Measurements from ENCODE around the gene THEMIS.

Gene THEMIS

DNA sequence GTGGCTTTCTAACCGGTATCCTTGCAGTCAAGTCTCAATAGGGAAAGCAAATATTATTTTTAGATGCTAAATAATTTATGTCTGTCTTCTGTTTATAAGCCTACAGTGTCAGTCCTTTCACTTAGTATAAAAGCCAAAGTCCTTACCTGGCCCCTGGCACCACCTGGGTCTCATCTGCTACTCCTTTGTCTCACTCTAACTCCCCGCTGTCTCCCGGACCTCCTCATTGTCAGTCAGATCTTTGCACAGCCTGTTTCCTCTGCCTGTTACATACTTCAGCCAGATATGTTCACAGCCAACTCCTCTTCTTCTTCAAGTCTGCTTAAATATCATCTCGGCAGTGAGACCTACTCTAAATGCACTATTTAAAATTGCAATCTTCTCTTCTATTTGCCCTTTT, 84.2 kb downstream of the THEMIS start:
- no peaks in the 10 kb centered on the region for H3K79me2 ChIP-seq (ENCODE audit: low read length)
- no peak overlapping the region for H3K4me2 ChIP-seq (ENCODE audit: low read length)
- no peaks in the 10 kb centered on the region for H3K27me3 ChIP-seq (ENCODE audit: low read depth, low read length)
- H3K4me3 ChIP-seq (ENCODE audit: low read length): no peak overlapping the region
- no peaks in the 10 kb centered on the region for H4K20me1 ChIP-seq (ENCODE audit: insufficient read depth, low read length)
- no peak overlapping the region for H3K9ac ChIP-seq (ENCODE audit: low read length)
- H3K27ac ChIP-seq (ENCODE audit: low read length): no peak overlapping the region
- no peaks in the 10 kb centered on the region for H3K9me3 ChIP-seq (ENCODE audit: insufficient read depth, low read length)
- H3K36me3 ChIP-seq (replicated peaks; ENCODE audit: low read depth, low read length): no peaks in the 10 kb centered on the region
- no peak overlapping the region for H2AFZ ChIP-seq (ENCODE audit: low read depth, low read length)
- no peak for TF ChIP-seq EZH2phosphoT487 (IDR thresholded peaks at IDR 0.05; ENCODE audit: low read depth)
- H3K4me1 ChIP-seq (ENCODE audit: low read length): no peaks in the 10 kb centered on the region

DNA sequence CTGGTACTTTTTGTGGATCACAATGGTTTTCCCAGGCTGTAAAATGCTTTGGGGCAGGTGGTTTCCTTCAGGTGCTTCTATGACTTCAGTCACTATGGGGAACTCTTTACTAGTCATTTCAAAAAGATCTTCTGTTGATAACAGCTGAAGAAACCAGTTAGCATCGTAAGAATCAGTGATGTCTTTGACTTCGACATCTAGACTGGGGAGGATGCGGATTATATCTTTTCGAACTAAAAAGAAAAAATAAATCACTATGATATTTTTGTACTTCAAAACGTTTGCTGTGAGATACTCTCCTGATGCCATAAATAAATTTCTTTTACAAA, 87.2 kb downstream of the THEMIS start:
- no peaks in the 10 kb centered on the region for H3K36me3 ChIP-seq (replicated peaks; ENCODE audit: low read depth, low read length)
- no peak overlapping the region for H3K9ac ChIP-seq (ENCODE audit: low read length)
- H3K4me2 ChIP-seq (ENCODE audit: low read length): no peak overlapping the region
- H4K20me1 ChIP-seq (ENCODE audit: insufficient read depth, low read length): no peaks in the 10 kb centered on the region
- no peak overlapping the region for H2AFZ ChIP-seq (ENCODE audit: low read depth, low read length)
- no peaks in the 10 kb centered on the region for H3K27me3 ChIP-seq (ENCODE audit: low read depth, low read length)
- no peak for TF ChIP-seq EZH2phosphoT487 (IDR thresholded peaks at IDR 0.05; ENCODE audit: low read depth)
- TF ChIP-seq, protein P1, sequence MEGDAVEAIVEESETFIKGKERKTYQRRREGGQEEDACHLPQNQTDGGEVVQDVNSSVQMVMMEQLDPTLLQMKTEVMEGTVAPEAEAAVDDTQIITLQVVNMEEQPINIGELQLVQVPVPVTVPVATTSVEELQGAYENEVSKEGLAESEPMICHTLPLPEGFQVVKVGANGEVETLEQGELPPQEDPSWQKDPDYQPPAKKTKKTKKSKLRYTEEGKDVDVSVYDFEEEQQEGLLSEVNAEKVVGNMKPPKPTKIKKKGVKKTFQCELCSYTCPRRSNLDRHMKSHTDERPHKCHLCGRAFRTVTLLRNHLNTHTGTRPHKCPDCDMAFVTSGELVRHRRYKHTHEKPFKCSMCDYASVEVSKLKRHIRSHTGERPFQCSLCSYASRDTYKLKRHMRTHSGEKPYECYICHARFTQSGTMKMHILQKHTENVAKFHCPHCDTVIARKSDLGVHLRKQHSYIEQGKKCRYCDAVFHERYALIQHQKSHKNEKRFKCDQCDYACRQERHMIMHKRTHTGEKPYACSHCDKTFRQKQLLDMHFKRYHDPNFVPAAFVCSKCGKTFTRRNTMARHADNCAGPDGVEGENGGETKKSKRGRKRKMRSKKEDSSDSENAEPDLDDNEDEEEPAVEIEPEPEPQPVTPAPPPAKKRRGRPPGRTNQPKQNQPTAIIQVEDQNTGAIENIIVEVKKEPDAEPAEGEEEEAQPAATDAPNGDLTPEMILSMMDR (IDR thresholded peaks at IDR 0.05; ENCODE audit: low read depth, low read length): no peak
- H3K27ac ChIP-seq (ENCODE audit: low read length): no peak overlapping the region
- H3K79me2 ChIP-seq (ENCODE audit: low read length): no peaks in the 10 kb centered on the region
- H3K4me3 ChIP-seq (ENCODE audit: low read length): no peak overlapping the region
- no peaks in the 10 kb centered on the region for H3K4me1 ChIP-seq (ENCODE audit: low read length)
- no peaks in the 10 kb centered on the region for H3K9me3 ChIP-seq (ENCODE audit: insufficient read depth, low read length)

DNA sequence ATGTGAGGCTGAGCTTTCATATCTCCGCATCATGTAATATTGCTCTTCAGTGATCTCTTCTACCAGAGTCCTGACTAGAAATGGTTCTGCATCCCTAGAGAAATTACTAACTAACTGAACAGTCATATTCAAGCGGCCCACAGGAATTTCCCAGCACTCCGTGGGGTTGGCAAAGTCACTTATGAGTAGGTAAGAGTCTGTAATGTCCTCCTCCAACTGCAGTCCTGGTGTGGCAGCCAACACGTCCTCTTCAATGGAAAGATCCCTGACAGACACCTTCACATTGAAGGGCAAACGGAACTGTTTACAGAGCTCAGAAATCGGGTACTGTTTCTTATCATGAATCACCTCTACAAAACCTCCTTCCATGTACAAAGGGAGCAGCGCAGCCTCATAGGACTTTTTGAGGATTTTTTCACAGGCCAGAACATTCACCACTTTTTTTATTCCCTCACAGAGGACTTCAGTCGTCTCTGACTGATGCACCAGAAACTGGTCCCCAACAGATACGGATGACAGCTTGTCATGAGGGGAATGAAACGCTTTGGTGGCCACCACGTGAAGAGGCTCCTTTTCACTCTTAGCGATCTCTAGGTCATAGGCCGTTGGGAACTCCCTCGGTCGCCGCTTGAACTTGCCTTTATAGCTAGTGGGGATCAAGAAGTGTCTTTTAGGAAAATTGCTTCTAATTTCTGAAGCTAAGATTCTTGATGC, 87.7 kb downstream of the THEMIS start:
- Histone ChIP-seq H3K9me3 (ENCODE audit: insufficient read depth, low read length) (no peaks in the 10 kb centered on the region), H3K36me3 (replicated peaks; ENCODE audit: low read depth, low read length) (no peaks in the 10 kb centered on the region), H3K79me2 (ENCODE audit: low read length) (no peaks in the 10 kb centered on the region), H3K4me3 (ENCODE audit: low read length) (no peak overlapping the region), H2AFZ (ENCODE audit: low read depth, low read length) (no peak overlapping the region), H3K4me2 (ENCODE audit: low read length) (no peak overlapping the region), H3K27me3 (ENCODE audit: low read depth, low read length) (no peaks in the 10 kb centered on the region), H3K4me1 (ENCODE audit: low read length) (no peaks in the 10 kb centered on the region), H3K9ac (ENCODE audit: low read length) (no peak overlapping the region), H4K20me1 (ENCODE audit: insufficient read depth, low read length) (no peaks in the 10 kb centered on the region), H3K27ac (ENCODE audit: low read length) (no peak overlapping the region)
- TF ChIP-seq, protein P1 (IDR thresholded peaks at IDR 0.05; ENCODE audit: low read depth, low read length): no peak
- no peak for TF ChIP-seq EZH2phosphoT487 (IDR thresholded peaks at IDR 0.05; ENCODE audit: low read depth)

DNA sequence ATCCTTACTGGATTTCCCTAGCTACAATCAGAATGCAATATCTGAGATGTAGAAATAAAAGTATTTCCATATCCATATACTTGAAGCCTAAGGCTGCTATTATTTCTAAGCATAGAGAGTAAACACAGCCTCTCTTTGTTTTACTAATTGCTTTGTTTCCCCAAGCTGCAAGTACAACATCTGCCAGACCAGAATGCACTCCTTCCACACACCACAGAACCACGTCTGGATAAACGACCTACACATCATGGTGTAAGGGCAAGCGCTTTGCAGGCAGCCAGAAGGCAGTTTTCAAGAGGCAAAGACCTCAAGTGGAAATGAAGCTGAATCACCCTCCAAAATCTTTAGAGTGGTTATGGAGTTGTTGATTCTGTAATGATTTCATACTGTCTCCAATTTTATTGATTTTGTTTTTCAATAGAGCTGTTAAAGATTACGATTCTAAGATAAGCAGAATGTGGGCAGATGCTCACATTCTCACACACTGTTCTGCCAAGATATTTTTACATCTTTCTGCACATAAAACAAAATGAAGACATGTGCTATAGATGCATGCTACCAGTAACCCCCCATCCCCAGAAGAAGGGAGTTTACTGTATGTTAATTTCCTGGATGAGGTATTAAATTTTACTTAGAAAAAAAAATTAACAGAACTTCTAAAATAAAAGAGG, 88.8 kb downstream of the THEMIS start:
- Histone ChIP-seq H3K36me3 (replicated peaks; ENCODE audit: low read depth, low read length) (no peaks in the 10 kb centered on the region), H3K27ac (ENCODE audit: low read length) (no peak overlapping the region), H3K27me3 (ENCODE audit: low read depth, low read length) (no peaks in the 10 kb centered on the region), H3K4me2 (ENCODE audit: low read length) (no peak overlapping the region), H3K4me3 (ENCODE audit: low read length) (no peak overlapping the region), H3K9ac (ENCODE audit: low read length) (no peak overlapping the region), H2AFZ (ENCODE audit: low read depth, low read length) (no peak overlapping the region), H3K9me3 (ENCODE audit: insufficient read depth, low read length) (no peaks in the 10 kb centered on the region), H3K4me1 (ENCODE audit: low read length) (no peaks in the 10 kb centered on the region), H4K20me1 (ENCODE audit: insufficient read depth, low read length) (no peaks in the 10 kb centered on the region), H3K79me2 (ENCODE audit: low read length) (no peaks in the 10 kb centered on the region)
- no peak for TF ChIP-seq EZH2phosphoT487 (IDR thresholded peaks at IDR 0.05; ENCODE audit: low read depth)
- TF ChIP-seq, protein P1 (IDR thresholded peaks at IDR 0.05; ENCODE audit: low read depth, low read length): no peak
